ENCODE measurements around the gene PTPN1.
"Not testable (repeated sequence)": the region's sequence is repeated elsewhere in the genome, so short reads cannot be mapped to it uniquely, and the experiment has no call there.

PTPN1 gene

DNA sequence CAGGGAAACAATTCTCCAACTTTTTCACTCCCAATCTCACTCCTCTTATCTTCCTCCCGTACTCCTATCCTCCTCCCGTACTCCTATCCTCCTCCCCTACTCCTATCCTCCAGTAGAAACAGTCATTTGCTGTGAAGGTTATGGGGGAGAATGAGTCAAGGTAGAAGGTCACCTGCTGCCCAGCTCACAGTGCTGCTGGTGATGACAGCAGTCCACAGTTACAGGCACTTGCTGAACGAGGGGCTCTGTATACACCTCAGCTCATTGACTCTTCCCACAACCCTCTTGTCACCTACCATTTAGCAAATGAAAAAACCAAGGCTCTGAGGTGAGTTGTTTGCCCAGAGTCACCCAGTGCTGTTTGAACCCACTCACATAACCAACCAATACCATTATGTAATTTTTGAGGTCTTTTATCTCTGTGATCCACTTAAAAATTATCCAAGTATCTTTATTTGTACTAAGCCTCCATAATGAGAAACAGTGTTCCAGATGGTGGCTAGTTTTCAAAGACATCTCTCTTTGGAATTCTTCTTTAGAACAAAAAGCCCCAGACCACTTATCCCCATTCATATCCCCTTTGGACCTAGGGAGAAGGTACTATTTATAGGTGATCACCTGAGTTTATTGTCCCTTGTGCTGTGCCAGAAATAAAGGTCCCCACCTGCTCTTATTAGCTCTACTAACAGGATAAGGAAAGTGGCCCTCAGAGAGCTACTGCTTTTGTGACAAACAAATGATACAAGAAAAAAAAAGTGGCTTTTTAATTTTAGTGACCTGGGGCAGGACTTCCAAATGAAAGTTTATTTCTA is 53.2 kb downstream of the PTPN1 start:
- TF ChIP-seq, protein P1, sequence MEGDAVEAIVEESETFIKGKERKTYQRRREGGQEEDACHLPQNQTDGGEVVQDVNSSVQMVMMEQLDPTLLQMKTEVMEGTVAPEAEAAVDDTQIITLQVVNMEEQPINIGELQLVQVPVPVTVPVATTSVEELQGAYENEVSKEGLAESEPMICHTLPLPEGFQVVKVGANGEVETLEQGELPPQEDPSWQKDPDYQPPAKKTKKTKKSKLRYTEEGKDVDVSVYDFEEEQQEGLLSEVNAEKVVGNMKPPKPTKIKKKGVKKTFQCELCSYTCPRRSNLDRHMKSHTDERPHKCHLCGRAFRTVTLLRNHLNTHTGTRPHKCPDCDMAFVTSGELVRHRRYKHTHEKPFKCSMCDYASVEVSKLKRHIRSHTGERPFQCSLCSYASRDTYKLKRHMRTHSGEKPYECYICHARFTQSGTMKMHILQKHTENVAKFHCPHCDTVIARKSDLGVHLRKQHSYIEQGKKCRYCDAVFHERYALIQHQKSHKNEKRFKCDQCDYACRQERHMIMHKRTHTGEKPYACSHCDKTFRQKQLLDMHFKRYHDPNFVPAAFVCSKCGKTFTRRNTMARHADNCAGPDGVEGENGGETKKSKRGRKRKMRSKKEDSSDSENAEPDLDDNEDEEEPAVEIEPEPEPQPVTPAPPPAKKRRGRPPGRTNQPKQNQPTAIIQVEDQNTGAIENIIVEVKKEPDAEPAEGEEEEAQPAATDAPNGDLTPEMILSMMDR (IDR thresholded peaks at IDR 0.05) = no peak
- H3K36me3 ChIP-seq = peaks cover 21 to 42% (median 39%) of the 10 kb centered on the region in 3 donors

GRCh38 chr20:50565383-50565782 is 55.2 kb downstream of the PTPN1 start:
- no peak for DNase-seq
- Histone ChIP-seq H3K4me3 (no peak overlapping the region), H3K27me3 (no peaks in the 10 kb centered on the region), H3K27ac (no peak overlapping the region), H3K9me3 (no peaks in the 10 kb centered on the region), H3K36me3 (peaks cover 31 to 56% (median 53%) of the 10 kb centered on the region in 3 donors), H3K4me1 (peaks cover 0 to 26% (median 12%) of the 10 kb centered on the region in 4 donors)
- TF ChIP-seq, protein P1 (IDR thresholded peaks at IDR 0.05) = no peak
- intact Hi-C loops (cut with DNase I; ENCODE audit: low total_unique reads) = no loop called here

More for the DNA sequence above, 53.2 kb downstream of the PTPN1 start:
- no peak for DNase-seq
- no peaks in the 10 kb centered on the region for H3K9me3 ChIP-seq
- intact Hi-C loops (cut with DNase I; ENCODE audit: low total_unique reads) = no loop called here
- H3K27me3 ChIP-seq = no peaks in the 10 kb centered on the region
- no peak overlapping the region for H3K4me3 ChIP-seq
- no peak overlapping the region for H3K27ac ChIP-seq
- H3K4me1 ChIP-seq = peaks cover 0 to 31% (median 14%) of the 10 kb centered on the region in 4 donors

GRCh38 chr20:50565871-50566270 is 55.7 kb downstream of the PTPN1 start:
- TF ChIP-seq, protein P1 (IDR thresholded peaks at IDR 0.05) = no peak
- intact Hi-C loops (cut with DNase I; ENCODE audit: low total_unique reads) = no loop called here
- Histone ChIP-seq H3K4me1 (peaks cover 0 to 23% (median 9%) of the 10 kb centered on the region in 4 donors), H3K36me3 (peaks cover 31 to 56% (median 53%) of the 10 kb centered on the region in 3 donors), H3K27me3 (no peaks in the 10 kb centered on the region), H3K4me3 (no peak overlapping the region), H3K27ac (no peak overlapping the region), H3K9me3 (no peaks in the 10 kb centered on the region)
- no peak for DNase-seq

GRCh38 chr20:50567860-50568548 is 57.8 kb downstream of the PTPN1 start:
- H3K27me3 ChIP-seq = no peaks in the 10 kb centered on the region
- peaks cover 20 to 49% (median 38%) of the 10 kb centered on the region in 3 donors for H3K36me3 ChIP-seq
- intact Hi-C loops (cut with DNase I; ENCODE audit: low total_unique reads) = no loop called here
- peaks cover 0 to 20% (median 8%) of the 10 kb centered on the region in 4 donors for H3K4me1 ChIP-seq
- TF ChIP-seq, protein P1 (IDR thresholded peaks at IDR 0.05) = no peak
- no peak for DNase-seq
- no peak overlapping the region for H3K27ac ChIP-seq
- no peak overlapping the region for H3K4me3 ChIP-seq
- no peaks in the 10 kb centered on the region for H3K9me3 ChIP-seq

DNA sequence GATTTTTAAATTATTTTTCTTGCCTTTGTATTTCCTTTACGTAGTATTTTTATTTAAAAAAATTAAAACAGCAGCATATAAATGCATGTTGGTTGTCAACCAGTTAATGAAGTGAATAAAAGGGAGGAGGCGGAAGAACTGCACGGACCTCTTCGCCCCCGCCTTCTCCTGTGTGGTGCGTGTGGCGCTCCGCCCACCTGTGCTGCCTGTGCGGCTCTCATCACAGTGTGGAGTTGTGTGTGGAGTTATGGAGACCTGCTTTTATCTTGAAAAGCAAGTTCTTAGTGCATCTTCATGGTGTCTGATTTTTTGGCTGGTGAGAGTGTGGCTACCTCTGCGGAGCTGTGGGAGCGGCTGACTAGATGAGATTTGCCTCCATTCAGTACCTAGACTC is 58.4 kb downstream of the PTPN1 start:
- Histone ChIP-seq H3K27me3 (no peaks in the 10 kb centered on the region), H3K4me1 (peaks cover 0 to 26% (median 13%) of the 10 kb centered on the region in 4 donors), H3K4me3 (no peak overlapping the region), H3K36me3 (peaks cover 20 to 44% (median 35%) of the 10 kb centered on the region in 3 donors), H3K27ac (no peak overlapping the region), H3K9me3 (no peaks in the 10 kb centered on the region)
- DNase-seq = no peak
- TF ChIP-seq, protein P1 (IDR thresholded peaks at IDR 0.05) = no peak
- intact Hi-C loops (cut with DNase I; ENCODE audit: low total_unique reads) = no loop called here

- H3K27ac ChIP-seq; H3K27me3 ChIP-seq; H3K4me3 ChIP-seq; intact Hi-C loops (cut with DNase I; ENCODE audit: low total_unique reads); H3K9me3 ChIP-seq; DNase-seq: not testable (repeated sequence)
- H3K4me1 ChIP-seq = peaks cover 0 to 33% (median 15%) of the 10 kb centered on the region in 4 donors
- H3K36me3 ChIP-seq = peaks cover 25 to 49% (median 42%) of the 10 kb centered on the region in 3 donors
These were observed 59.3 kb downstream of the PTPN1 start for GRCh38 chr20:50569487-50569863.
